NCI-H2196 treated with DMSO at 0.1 percent for 48 hours (cell line): ENCODE data around the gene PRRC2B.
A peak's percentile ranks its signal among the peaks of the same experiment; 100 is the strongest.

Source experiments
- DNase-seq: peaks from one replicate; lab custom pipeline; 2025; ENCODE audit not compliant: unreplicated experiment; lab: John Stamatoyannopoulos, UW

Gene PRRC2B

GRCh38 chr9:131484051-131484445, 90.2 kb downstream of the PRRC2B start:
- DNase-seq: no peak

- DNase-seq: no peak
Observed at GRCh38 chr9:131484560-131485185, 90.8 kb downstream of the PRRC2B start.

GRCh38 chr9:131485206-131485605, 91.3 kb downstream of the PRRC2B start:
- DNase-seq: no peak

GRCh38 chr9:131485728-131486422, 92.0 kb downstream of the PRRC2B start:
- peak; percentile 53 for DNase-seq

GRCh38 chr9:131487001-131487400, 93.1 kb downstream of the PRRC2B start:
- no peak for DNase-seq

GRCh38 chr9:131487621-131488031, 93.7 kb downstream of the PRRC2B start:
- no peak for DNase-seq

GRCh38 chr9:131490514-131490913, 96.6 kb downstream of the PRRC2B start:
- DNase-seq: no peak

- no peak for DNase-seq
Observed at GRCh38 chr9:131491001-131491710, 97.3 kb downstream of the PRRC2B start.

- no peak for DNase-seq
Observed at GRCh38 chr9:131492070-131492469, 98.2 kb downstream of the PRRC2B start.

GRCh38 chr9:131494296-131494870, 100.5 kb downstream of the PRRC2B start:
- DNase-seq: no peak

GRCh38 chr9:131495785-131496184, 101.9 kb downstream of the PRRC2B start:
- DNase-seq: no peak

- no peak for DNase-seq
Observed at GRCh38 chr9:131496844-131497405, 103.0 kb downstream of the PRRC2B start.

- no peak for DNase-seq
Observed at GRCh38 chr9:131499254-131499767, 105.4 kb downstream of the PRRC2B start.

- DNase-seq: no peak
Observed at GRCh38 chr9:131500377-131500776, 106.5 kb downstream of the PRRC2B start.

GRCh38 chr9:131500939-131501541, 107.2 kb downstream of the PRRC2B start:
- DNase-seq: no peak

GRCh38 chr9:131502781-131503625, 109.1 kb downstream of the PRRC2B start, which contains the start of gene POMT1:
POMT1 (plus strand) TSS chr9:131502918; CDS start chr9:131504219, 1,301 bp downstream.
- DNase-seq: peak; percentile 86

- no peak for DNase-seq
Observed at GRCh38 chr9:131503626-131504465, 110.0 kb downstream of the PRRC2B start.

GRCh38 chr9:131505012-131505411, 111.1 kb downstream of the PRRC2B start:
- DNase-seq: no peak

GRCh38 chr9:131511416-131511815, 117.5 kb downstream of the PRRC2B start:
- DNase-seq: no peak
